Neuronal stem cell (in vitro differentiated cells): ENCODE results near the gene ABHD1.
"Not testable (repeated sequence)": the region's sequence is repeated elsewhere in the genome, so short reads cannot be mapped to it uniquely, and the experiment has no call there.

Experiments
- DNase-seq: peaks from one replicate; pipeline ENCODE4 v3.0.0-alpha.2; 2013; ENCODE audit warnings: low spot score
- H2AFZ ChIP-seq: one replicate; pipeline ENCODE4 v1.6.1; 2013; ENCODE audit warnings: mild to moderate bottlenecking, low read length, inconsistent platforms
- H2AK5ac ChIP-seq: 2 replicates; pipeline ENCODE4 v1.6.1; 2013; ENCODE audit warnings: low read depth, mild to moderate bottlenecking, inconsistent platforms, low read length, moderate library complexity, mixed read lengths
- H2BK120ac ChIP-seq: 2 replicates; pipeline ENCODE4 v1.6.1; 2013; ENCODE audit warnings: low read depth, mild to moderate bottlenecking, inconsistent platforms, low read length, moderate library complexity, mixed read lengths
- H2BK12ac ChIP-seq: one replicate; pipeline ENCODE4 v1.6.1; 2013; ENCODE audit warnings: low read length, inconsistent platforms
- H2BK15ac ChIP-seq: 2 replicates; pipeline ENCODE4 v1.6.1; 2013; ENCODE audit warnings: mild to moderate bottlenecking, low read length, inconsistent platforms, mixed read lengths
- H2BK5ac ChIP-seq: one replicate; pipeline ENCODE4 v1.6.1; 2013; ENCODE audit warnings: inconsistent platforms, mild to moderate bottlenecking, low read length, moderate library complexity
- H3K14ac ChIP-seq: one replicate; pipeline ENCODE4 v1.6.1; 2013; ENCODE audit warnings: low read length, inconsistent platforms
- H3K18ac ChIP-seq: 2 replicates; pipeline ENCODE4 v1.6.1; 2013; ENCODE audit warnings: low read length, inconsistent platforms
- H3K23ac ChIP-seq: 2 replicates; pipeline ENCODE4 v1.6.1; 2013; ENCODE audit warnings: low read depth, mild to moderate bottlenecking, mixed read lengths, low read length, inconsistent platforms; ENCODE audit not compliant: poor library complexity
- H3K27ac ChIP-seq: replicated peaks from 3 replicates; pipeline ENCODE4 v1.5.1; 2013; ENCODE audit warnings: low read length, inconsistent platforms
- H3K27me3 ChIP-seq, 3 experiments: 2 replicates each; pipeline ENCODE4 v1.6.1; 2013; ENCODE audit warnings: low read length in 3 of 3, mild to moderate bottlenecking in 2 of 3, inconsistent platforms in 1 of 3, low read depth in 1 of 3, mixed read lengths in 1 of 3, moderate library complexity in 1 of 3; ENCODE audit not compliant: control insufficient read depth in 3 of 3, insufficient read depth in 3 of 3
- H3K36me3 ChIP-seq, 2 donors: replicated peaks in 1 of 2; 2 replicates each; pipeline ENCODE4 v1.6.1; 2013; ENCODE audit warnings: low read length in 2 of 2; ENCODE audit not compliant: control insufficient read depth in 2 of 2, insufficient read depth in 2 of 2
- H3K4ac ChIP-seq: 2 replicates; pipeline ENCODE4 v1.6.1; 2013; ENCODE audit warnings: inconsistent platforms, mild to moderate bottlenecking, low read length, moderate library complexity
- H3K4me1 ChIP-seq, 2 donors: 1 replicate in 1 of 2; 2 replicates in 1 of 2; pipeline ENCODE4 v1.6.1; 2013; ENCODE audit warnings: low read length in 2 of 2, low read depth in 1 of 2; ENCODE audit not compliant: control insufficient read depth in 2 of 2, insufficient read depth in 1 of 2
- H3K4me2 ChIP-seq: one replicate; pipeline ENCODE4 v1.6.1; 2013; ENCODE audit warnings: mild to moderate bottlenecking, low read length, inconsistent platforms; ENCODE audit not compliant: insufficient read depth, poor library complexity, severe bottlenecking
- H3K4me3 ChIP-seq, 2 donors: 2 replicates each; pipeline ENCODE4 v1.5.1; 2013; ENCODE audit warnings: low read length in 2 of 2, mild to moderate bottlenecking in 2 of 2, inconsistent platforms in 1 of 2, moderate library complexity in 1 of 2
- H3K79me1 ChIP-seq: one replicate; pipeline ENCODE4 v1.6.1; 2013; ENCODE audit warnings: low read depth, mild to moderate bottlenecking, inconsistent platforms, low read length, moderate library complexity
- H3K9ac ChIP-seq: one replicate; pipeline ENCODE4 v1.6.1; 2013; ENCODE audit warnings: mild to moderate bottlenecking, low read depth, low read length, inconsistent platforms; ENCODE audit not compliant: poor library complexity
- H3K9me3 ChIP-seq, 2 donors: replicated peaks in 1 of 2; 2 replicates each; pipeline versions ENCODE3 to v1.6.1; 2013; ENCODE audit warnings: low read length in 2 of 2, mild to moderate bottlenecking in 2 of 2, inconsistent platforms in 1 of 2, low read depth in 1 of 2, mixed read lengths in 1 of 2, moderate library complexity in 1 of 2; ENCODE audit not compliant: control insufficient read depth in 2 of 2, insufficient read depth in 1 of 2
- H4K8ac ChIP-seq: one replicate; pipeline ENCODE4 v1.6.1; 2013; ENCODE audit warnings: low read depth, mild to moderate bottlenecking, inconsistent platforms, low read length, moderate library complexity
- H4K91ac ChIP-seq: one replicate; pipeline ENCODE4 v1.6.1; 2013; ENCODE audit warnings: low read length, low read depth, mild to moderate bottlenecking, inconsistent platforms; ENCODE audit not compliant: poor library complexity
- WGBS, 2 donors: extraction: QIAGEN DNeasy Blood & Tissue Kit; methylation state at CpG; one replicate each; pipeline ENCODE4 v1.1.7; 2013; ENCODE audit warnings: missing lambda C conversion rate in 2 of 2, mixed read lengths in 1 of 2; ENCODE audit not compliant: insufficient read length in 2 of 2, insufficient replicate concordance in 1 of 2; ENCODE audit errors: extremely low coverage in 2 of 2; 5-methylcytosine and 5-hydroxymethylcytosine counted together

ABHD1 gene

GRCh38 chr2:27175330-27175729, 51.7 kb downstream of the ABHD1 start:
- Histone ChIP-seq H3K9ac (no peak overlapping the region), H3K4ac (no peak overlapping the region), H3K4me1 (no peaks in the 10 kb centered on the region), H2AFZ (no peak overlapping the region), H3K23ac (no peak overlapping the region), H3K27ac (no peak overlapping the region), H4K8ac (no peak overlapping the region), H2BK12ac (no peak overlapping the region), H2BK5ac (no peak overlapping the region), H3K14ac (no peak overlapping the region), H3K36me3 (no peaks in the 10 kb centered on the region), H2AK5ac (no peak overlapping the region), H3K9me3 (no peaks in the 10 kb centered on the region), H3K4me3 (no peak overlapping the region), H3K4me2 (no peak overlapping the region), H2BK120ac (no peak overlapping the region), H4K91ac (no peak overlapping the region), H3K79me1 (no peaks in the 10 kb centered on the region), H2BK15ac (no peak overlapping the region), H3K18ac (no peak overlapping the region), H3K27me3 (peaks cover 0 to 47% (median 2%) of the 10 kb centered on the region in 3 experiments)
- WGBS, 2 donors = no CpG with 5 or more reads among the region's 8 CpGs
- no peak for DNase-seq

GRCh38 chr2:27175781-27176180, 52.2 kb downstream of the ABHD1 start:
- H3K18ac ChIP-seq, H2BK15ac ChIP-seq, H4K91ac ChIP-seq, H3K14ac ChIP-seq, DNase-seq, H3K23ac ChIP-seq, H3K27ac ChIP-seq, H3K9ac ChIP-seq, H2BK12ac ChIP-seq, H3K4ac ChIP-seq, H4K8ac ChIP-seq, H3K4me1 ChIP-seq, H3K9me3 ChIP-seq, H3K36me3 ChIP-seq, H3K79me1 ChIP-seq, H2AFZ ChIP-seq, H2BK5ac ChIP-seq, H3K4me3 ChIP-seq, H3K4me2 ChIP-seq, H2AK5ac ChIP-seq, H2BK120ac ChIP-seq: not testable (repeated sequence)
- WGBS, 2 donors = no CpG with 5 or more reads among the region's 4 CpGs
- peaks cover 0 to 44% (median 0%) of the 10 kb centered on the region in 3 experiments for H3K27me3 ChIP-seq

- no peak overlapping the region for H3K14ac ChIP-seq
- no peak overlapping the region for H2BK15ac ChIP-seq
- H2BK120ac ChIP-seq = no peak overlapping the region
- no peak overlapping the region for H4K91ac ChIP-seq
- H2AK5ac ChIP-seq = no peak overlapping the region
- no peak overlapping the region for H2BK5ac ChIP-seq
- peaks cover 0 to 32% (median 0%) of the 10 kb centered on the region in 3 experiments for H3K27me3 ChIP-seq
- no peaks in the 10 kb centered on the region for H3K36me3 ChIP-seq
- H3K4me1 ChIP-seq = no peaks in the 10 kb centered on the region
- no peak overlapping the region for H3K4me3 ChIP-seq
- H3K27ac ChIP-seq = no peak overlapping the region
- no CpG with 5 or more reads among the region's 15 CpGs for WGBS, 2 donors
- H3K4ac ChIP-seq = no peak overlapping the region
- no peaks in the 10 kb centered on the region for H3K79me1 ChIP-seq
- no peak overlapping the region for H3K9ac ChIP-seq
- H3K9me3 ChIP-seq = no peaks in the 10 kb centered on the region
- H2AFZ ChIP-seq = no peak overlapping the region
- no peak overlapping the region for H3K4me2 ChIP-seq
- no peak overlapping the region for H4K8ac ChIP-seq
- H3K23ac ChIP-seq = no peak overlapping the region
- H2BK12ac ChIP-seq = no peak overlapping the region
- no peak for DNase-seq
- H3K18ac ChIP-seq = no peak overlapping the region
Observed at GRCh38 chr2:27177441-27178351, 54.1 kb downstream of the ABHD1 start.

GRCh38 chr2:27178469-27178868, 54.9 kb downstream of the ABHD1 start:
- H3K14ac ChIP-seq = no peak overlapping the region
- H3K9me3 ChIP-seq = no peaks in the 10 kb centered on the region
- H4K91ac ChIP-seq = no peak overlapping the region
- no peak overlapping the region for H2BK15ac ChIP-seq
- H3K27ac ChIP-seq = no peak overlapping the region
- H2BK5ac ChIP-seq = no peak overlapping the region
- no peak overlapping the region for H3K18ac ChIP-seq
- H3K79me1 ChIP-seq = no peaks in the 10 kb centered on the region
- no peak overlapping the region for H4K8ac ChIP-seq
- no peak overlapping the region for H3K9ac ChIP-seq
- WGBS, 2 donors = no CpG with 5 or more reads among the region's 3 CpGs
- no peaks in the 10 kb centered on the region for H3K4me1 ChIP-seq
- H2AFZ ChIP-seq = no peak overlapping the region
- no peak overlapping the region for H3K4me3 ChIP-seq
- peaks cover 0 to 28% (median 0%) of the 10 kb centered on the region in 3 experiments for H3K27me3 ChIP-seq
- H2BK120ac ChIP-seq = no peak overlapping the region
- H3K4ac ChIP-seq = no peak overlapping the region
- DNase-seq = no peak
- H2BK12ac ChIP-seq = no peak overlapping the region
- no peak overlapping the region for H3K4me2 ChIP-seq
- H2AK5ac ChIP-seq = no peak overlapping the region
- H3K36me3 ChIP-seq = no peaks in the 10 kb centered on the region
- H3K23ac ChIP-seq = no peak overlapping the region
